ENCODE results near the gene ANKRD33B.
"Not testable (repeated sequence)": the region's sequence is repeated elsewhere in the genome, so short reads cannot be mapped to it uniquely, and the experiment has no call there.

ANKRD33B gene

GRCh38 chr5:10559871-10560270, 4.0 kb upstream of the ANKRD33B start:
- DNase-seq: no peak

- no peak for DNase-seq
Measured at GRCh38 chr5:10562201-10563109, 1.4 kb upstream of the ANKRD33B start.

GRCh38 chr5:10563110-10563944, 543 bp upstream of the ANKRD33B start:
- peak; percentile 83 for DNase-seq

GRCh38 chr5:10564838-10565784, 1.2 kb downstream of the ANKRD33B start:
- peak; percentile 69 for DNase-seq

- DNase-seq: no peak
Measured at GRCh38 chr5:10565785-10566542, 2.1 kb downstream of the ANKRD33B start.

GRCh38 chr5:10566543-10567068, 2.7 kb downstream of the ANKRD33B start:
- no peak for DNase-seq

- DNase-seq: no peak
Measured at GRCh38 chr5:10567121-10567591, 3.3 kb downstream of the ANKRD33B start.

- no peak for DNase-seq
Measured at GRCh38 chr5:10567781-10568321, 4.0 kb downstream of the ANKRD33B start.

GRCh38 chr5:10570540-10570939, 6.7 kb downstream of the ANKRD33B start:
- DNase-seq: not testable (repeated sequence)

- DNase-seq: no peak
Measured at GRCh38 chr5:10572451-10572850, 8.6 kb downstream of the ANKRD33B start.

GRCh38 chr5:10573487-10574145, 9.7 kb downstream of the ANKRD33B start:
- DNase-seq: no peak

- not testable (repeated sequence) for DNase-seq
Measured at GRCh38 chr5:10574879-10575278, 11.0 kb downstream of the ANKRD33B start.

GRCh38 chr5:10576121-10576789, 12.4 kb downstream of the ANKRD33B start:
- no peak for DNase-seq

- no peak for DNase-seq
Measured at GRCh38 chr5:10576790-10577189, 12.9 kb downstream of the ANKRD33B start.

GRCh38 chr5:10577371-10578292, 13.8 kb downstream of the ANKRD33B start:
- no peak for DNase-seq

- no peak for DNase-seq
Measured at GRCh38 chr5:10578293-10578665, 14.4 kb downstream of the ANKRD33B start.

GRCh38 chr5:10578869-10579268, 15.0 kb downstream of the ANKRD33B start:
- no peak for DNase-seq
